Transverse colon (tissue), 4 donors: ENCODE data around the gene PTN. TPM values are rescaled to one million over a fixed set of nuclear protein-coding genes. Genes with fewer than 3 reads are reported as not detected.
A peak's percentile ranks its signal among the peaks of the same experiment; 100 is the strongest.

ENCODE experiments used
- DNase-seq: peaks from one replicate; pipeline ENCODE4 v3.0.0-alpha.2; 2019
- H3K27ac ChIP-seq, 4 donors: fragments of 200-600 bp; sonication (generic); 2 replicates each; pipeline ENCODE4 v1.5.1; 2016 to 2018; ENCODE audit warnings: inconsistent platforms in 4 of 4
- H3K27me3 ChIP-seq: fragments of 200-600 bp; sonication (generic); 2 replicates; pipeline ENCODE4 v1.5.1; 2017; ENCODE audit warnings: inconsistent platforms
- H3K36me3 ChIP-seq, 4 donors: fragments of 200-600 bp; sonication (generic); 2 replicates each; pipeline ENCODE4 v1.5.1; 2017 to 2019; ENCODE audit warnings: inconsistent platforms in 4 of 4
- H3K4me1 ChIP-seq, 4 donors: fragments of 200-600 bp; sonication (generic); 2 replicates each; pipeline ENCODE4 v1.5.1; 2017 to 2020; ENCODE audit warnings: inconsistent platforms in 4 of 4
- H3K4me3 ChIP-seq, 4 donors: fragments of 200-600 bp; sonication (generic); 1 replicate in 1 of 4; 2 replicates in 3 of 4; pipeline versions ENCODE4 v1.5.1 to v1.6.1; 2017 to 2019; ENCODE audit warnings: inconsistent platforms in 4 of 4
- H3K9me3 ChIP-seq, 2 donors: fragments of 200-600 bp; sonication (generic); 2 replicates each; pipeline ENCODE4 v1.5.1; 2017 to 2019; ENCODE audit warnings: inconsistent platforms in 2 of 2
- CTCF ChIP-seq, 5 experiments: fragments of 200-600 bp in 3 of 5; fragments of 450-650 bp in 2 of 5; sonication (generic) in 3 of 5; IDR thresholded peaks; 1 replicate in 2 of 5; 2 replicates in 3 of 5; pipeline ENCODE4 v1.5.1; 2016 to 2017; ENCODE audit warnings: antibody characterized with exemption in 5 of 5, inconsistent platforms in 3 of 5, mild to moderate bottlenecking in 2 of 5, moderate library complexity in 1 of 5
- EP300 ChIP-seq: sonication (generic); formaldehyde crosslinking; IDR thresholded peaks from one replicate; pipeline ENCODE4 v1.6.1; 2017; ENCODE audit warnings: antibody characterized with exemption, low read depth
- POLR2A ChIP-seq: fragments of 450-650 bp; IDR thresholded peaks from one replicate; pipeline ENCODE4 v1.6.1; 2016; ENCODE audit warnings: antibody characterized with exemption, mild to moderate bottlenecking, moderate library complexity
- POLR2AphosphoS5 ChIP-seq, 3 donors: sonication (generic); formaldehyde crosslinking; IDR thresholded peaks; one replicate each; pipeline ENCODE4 v1.6.1; 2016; ENCODE audit warnings: antibody characterized with exemption in 3 of 3
- WGBS, 2 donors: methylation state at CpG; one replicate each; pipeline ENCODE4 v1.1.5; 2018; ENCODE audit warnings: low coverage in 1 of 2; 5-methylcytosine and 5-hydroxymethylcytosine counted together
- in situ Hi-C, 4 donors: fragments of 200-750 bp; cut with MboI; loops; one replicate each; pipeline versions ENCODE4 v1.15.0 to v1.15.1; 2017; ENCODE audit warnings: low sequenced_read_pairs in 3 of 4, low pct_ligation_motif_present in 1 of 4, low pct_unique_long_range_greater_than_20kb in 1 of 4
- intact Hi-C: fragments of 100-400 bp; cut with DNase I; formaldehyde crosslinking; loops from one replicate; pipeline ENCODE4 v1.15.1; 2023; ENCODE audit warnings: low total_unique reads
- total RNA-seq, 4 donors: library from RNA; depleted of rRNA; stranded (reverse); fragments of >200 nt; gene quantifications; one replicate each; pipeline ENCODE4 v1.1.0, GENCODE V29; 2016

PTN gene
- total RNA-seq, 4 donors from 2014 or later: 3.0 to 6.4 (median 3.8) TPM

GRCh38 chr7:137351941-137352340, 8.4 kb upstream of the PTN start:
- H3K27me3 ChIP-seq: no peaks in the 10 kb centered on the region
- no peaks in the 10 kb centered on the region for H3K36me3 ChIP-seq
- in situ Hi-C loops (no loop called here), intact Hi-C loops (no loop called here)
- H3K9me3 ChIP-seq: no peaks in the 10 kb centered on the region
- H3K4me1 ChIP-seq: peaks cover 0 to 10% (median 0%) of the 10 kb centered on the region in 4 donors
- no peak overlapping the region for H3K27ac ChIP-seq
- DNase-seq: no peak
- TF ChIP-seq CTCF (IDR thresholded peaks at IDR 0.05): no peak
- no peak for TF ChIP-seq EP300
- no peak for TF ChIP-seq POLR2AphosphoS5 (IDR thresholded peaks at IDR 0.05)
- TF ChIP-seq POLR2A: no peak
- 41 to 46% methylated on average over 2 of the region's 2 CpGs for WGBS, 2 donors
- H3K4me3 ChIP-seq: no peak overlapping the region

- intact Hi-C loops (no loop called here), in situ Hi-C loops (no loop called here)
- no peak for TF ChIP-seq POLR2AphosphoS5 (IDR thresholded peaks at IDR 0.05)
- TF ChIP-seq POLR2A: no peak
- TF ChIP-seq CTCF (IDR thresholded peaks at IDR 0.05): no peak
- TF ChIP-seq EP300: no peak
- no peaks in the 10 kb centered on the region for H3K27me3 ChIP-seq
- DNase-seq: no peak
- no peak overlapping the region for H3K27ac ChIP-seq
- 58 to 73% methylated on average over 6 of the region's 6 CpGs for whole genome bisulfite sequencing, 2 donors
- no peaks in the 10 kb centered on the region for H3K36me3 ChIP-seq
- no peak overlapping the region for H3K4me3 ChIP-seq
- H3K4me1 ChIP-seq: peaks cover 0 to 2% (median 0%) of the 10 kb centered on the region in 4 donors
- no peaks in the 10 kb centered on the region for H3K9me3 ChIP-seq
These were observed 2.4 kb upstream of the PTN start for GRCh38 chr7:137345799-137346449.

GRCh38 chr7:137342828-137343261, 688 bp downstream of the PTN start:
- intact Hi-C loops: no loop called here
- peak overlapping the region in 3 of 4 donors; percentile 26 to 47 (median 27) for H3K4me3 ChIP-seq
- H3K27me3 ChIP-seq: no peaks in the 10 kb centered on the region
- no peaks in the 10 kb centered on the region for H3K9me3 ChIP-seq
- DNase-seq: no peak
- in situ Hi-C loops: no loop called here
- H3K4me1 ChIP-seq: peaks cover 0 to 2% (median 0%) of the 10 kb centered on the region in 4 donors
- TF ChIP-seq CTCF (IDR thresholded peaks at IDR 0.05) (no peak), EP300 (no peak), POLR2A (no peak), POLR2AphosphoS5 (IDR thresholded peaks at IDR 0.05) (no peak)
- H3K36me3 ChIP-seq: no peaks in the 10 kb centered on the region
- WGBS, 2 donors: 0 to 20% methylated on average over 1 to 5 of the region's 5 CpGs
- peak overlapping the region in 1 of 4 donors; percentile 16 for H3K27ac ChIP-seq

GRCh38 chr7:137342265-137342664, 1.3 kb downstream of the PTN start:
- H3K4me3 ChIP-seq: peak overlapping the region in 1 of 4 donors; percentile 47

More at GRCh38 chr7:137342265-137342664, 1.3 kb downstream of the PTN start:
- H3K27me3 ChIP-seq: no peaks in the 10 kb centered on the region
- DNase-seq: no peak
- H3K9me3 ChIP-seq: no peaks in the 10 kb centered on the region
- intact Hi-C loops (no loop called here), in situ Hi-C loops (no loop called here)
- H3K4me1 ChIP-seq: peaks cover 0 to 2% (median 0%) of the 10 kb centered on the region in 4 donors
- H3K36me3 ChIP-seq: no peaks in the 10 kb centered on the region
- TF ChIP-seq POLR2A (no peak), EP300 (no peak), POLR2AphosphoS5 (IDR thresholded peaks at IDR 0.05) (no peak), CTCF (IDR thresholded peaks at IDR 0.05) (no peak)
- 40 to 65% methylated on average over 2 to 3 of the region's 3 CpGs for WGBS, 2 donors
- no peak overlapping the region for H3K27ac ChIP-seq
